AG09319 (cell line): ENCODE results near the gene DNAL1.

ENCODE experiments used
- DNase-seq: peaks from one replicate; pipeline ENCODE4 v3.0.0-alpha.2; 2010; ENCODE audit warnings: low read depth; ENCODE audit errors: extremely low read depth
- TF ChIP-seq, protein P1 (sequence below): IDR thresholded peaks from 2 replicates; pipeline ENCODE4 v1.5.1; 2011; ENCODE audit warnings: low read depth, mild to moderate bottlenecking, inconsistent platforms, low read length, moderate library complexity

The DNAL1 gene

DNA sequence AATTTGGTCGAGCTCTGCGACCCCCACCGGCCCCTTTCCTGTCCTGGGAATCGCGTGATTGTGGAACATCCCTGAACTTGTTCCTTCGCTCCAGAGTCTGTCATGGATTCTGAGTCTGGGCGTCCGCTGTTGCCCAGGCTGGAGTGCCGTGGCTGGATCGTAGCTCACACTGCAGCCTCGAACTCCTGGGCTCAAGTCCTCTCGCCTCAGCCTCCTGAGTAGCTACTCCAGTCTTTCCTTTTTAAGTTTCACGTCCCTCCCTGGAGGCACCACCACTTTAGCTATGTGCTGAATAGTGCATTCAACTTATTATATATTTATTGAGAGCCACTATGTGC is 31.8 kb upstream of the DNAL1 start:
- TF ChIP-seq, protein P1, sequence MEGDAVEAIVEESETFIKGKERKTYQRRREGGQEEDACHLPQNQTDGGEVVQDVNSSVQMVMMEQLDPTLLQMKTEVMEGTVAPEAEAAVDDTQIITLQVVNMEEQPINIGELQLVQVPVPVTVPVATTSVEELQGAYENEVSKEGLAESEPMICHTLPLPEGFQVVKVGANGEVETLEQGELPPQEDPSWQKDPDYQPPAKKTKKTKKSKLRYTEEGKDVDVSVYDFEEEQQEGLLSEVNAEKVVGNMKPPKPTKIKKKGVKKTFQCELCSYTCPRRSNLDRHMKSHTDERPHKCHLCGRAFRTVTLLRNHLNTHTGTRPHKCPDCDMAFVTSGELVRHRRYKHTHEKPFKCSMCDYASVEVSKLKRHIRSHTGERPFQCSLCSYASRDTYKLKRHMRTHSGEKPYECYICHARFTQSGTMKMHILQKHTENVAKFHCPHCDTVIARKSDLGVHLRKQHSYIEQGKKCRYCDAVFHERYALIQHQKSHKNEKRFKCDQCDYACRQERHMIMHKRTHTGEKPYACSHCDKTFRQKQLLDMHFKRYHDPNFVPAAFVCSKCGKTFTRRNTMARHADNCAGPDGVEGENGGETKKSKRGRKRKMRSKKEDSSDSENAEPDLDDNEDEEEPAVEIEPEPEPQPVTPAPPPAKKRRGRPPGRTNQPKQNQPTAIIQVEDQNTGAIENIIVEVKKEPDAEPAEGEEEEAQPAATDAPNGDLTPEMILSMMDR, result no peak
- no peak for DNase-seq

DNA sequence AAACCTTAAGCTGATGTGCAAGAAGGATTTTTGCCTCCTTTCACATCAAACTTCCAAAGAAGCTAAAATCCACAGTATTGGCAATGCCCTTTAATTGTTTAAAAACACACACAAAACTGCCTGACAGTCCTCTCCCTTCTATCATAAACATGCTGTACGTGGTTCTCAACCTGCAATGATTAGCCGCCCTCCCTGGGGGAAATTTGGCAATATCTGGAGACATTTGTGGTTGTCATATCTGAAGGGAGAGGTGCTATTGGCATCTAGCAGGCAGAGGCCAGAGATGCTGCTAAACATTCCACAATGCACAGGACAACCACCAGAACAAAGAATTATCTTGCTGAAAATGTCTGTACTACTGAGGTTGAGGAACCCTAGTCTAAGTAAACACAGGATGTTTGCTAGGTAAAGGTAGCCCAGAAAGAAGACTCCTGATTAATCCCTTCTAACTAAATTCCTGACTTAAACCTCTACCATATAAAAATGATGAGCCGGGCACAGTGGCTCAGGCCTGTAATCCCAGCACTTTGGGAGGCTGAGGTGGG is 31.3 kb upstream of the DNAL1 start:
- no peak for DNase-seq
- TF ChIP-seq, protein P1, result no peak

DNA sequence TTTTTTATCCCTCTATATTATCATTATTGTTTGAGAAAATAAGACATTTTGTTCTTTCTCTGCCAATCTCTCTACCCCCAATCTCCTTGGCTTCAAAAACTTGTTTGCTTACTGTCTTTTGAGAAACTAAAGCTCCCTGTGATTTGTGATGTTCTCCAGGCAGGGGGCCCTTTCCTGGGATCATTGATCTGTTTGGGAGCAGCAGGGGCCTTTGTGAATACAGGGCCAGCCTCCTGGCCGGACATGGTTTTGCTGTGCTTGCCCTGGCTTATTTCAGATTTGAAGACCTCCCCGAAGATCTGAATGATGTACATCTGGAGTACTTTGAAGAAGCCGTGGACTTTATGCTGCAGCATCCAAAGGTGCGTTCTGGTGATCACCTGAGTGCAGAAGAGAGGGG is 28.0 kb upstream of the DNAL1 start:
- TF ChIP-seq, protein P1, result no peak
- DNase-seq, result no peak

DNA sequence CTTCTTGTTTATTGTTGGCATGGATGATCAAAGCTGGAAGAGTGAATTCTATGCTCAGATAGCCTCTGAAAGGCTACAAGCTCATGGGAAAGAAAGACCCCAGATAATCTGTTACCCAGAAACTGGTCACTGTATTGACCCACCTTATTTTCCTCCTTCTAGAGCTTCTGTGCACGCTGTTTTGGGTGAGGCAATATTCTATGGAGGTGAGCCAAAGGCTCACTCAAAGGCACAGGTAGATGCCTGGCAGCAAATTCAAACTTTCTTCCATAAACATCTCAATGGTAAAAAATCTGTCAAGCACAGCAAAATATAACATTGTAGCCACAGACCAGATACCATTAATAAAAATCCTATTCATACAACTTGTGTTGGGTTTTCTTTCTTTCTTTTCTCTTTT is 25.3 kb upstream of the DNAL1 start:
- TF ChIP-seq, protein P1, result no peak
- no peak for DNase-seq

DNA sequence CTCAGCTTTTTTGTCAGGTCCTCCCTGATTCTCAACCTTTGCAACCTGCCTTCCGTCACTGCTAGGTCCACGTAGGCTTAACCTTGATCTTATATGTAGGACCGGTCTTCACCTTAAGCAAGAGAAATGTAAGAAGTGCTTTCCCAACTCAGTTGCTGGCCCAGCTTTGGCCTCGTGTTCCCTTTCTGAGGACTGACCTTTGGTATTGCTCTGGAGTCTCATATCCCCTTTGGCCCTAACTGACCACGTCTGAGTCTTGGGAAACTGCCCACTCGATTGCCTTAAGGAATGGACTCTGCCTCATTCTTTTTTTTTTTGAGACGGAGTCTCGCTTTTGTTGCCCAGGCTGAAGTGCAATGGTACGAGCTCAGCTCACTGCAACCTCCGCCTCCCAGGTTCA is 24.5 kb upstream of the DNAL1 start:
- TF ChIP-seq, protein P1, result no peak
- no peak for DNase-seq

DNA sequence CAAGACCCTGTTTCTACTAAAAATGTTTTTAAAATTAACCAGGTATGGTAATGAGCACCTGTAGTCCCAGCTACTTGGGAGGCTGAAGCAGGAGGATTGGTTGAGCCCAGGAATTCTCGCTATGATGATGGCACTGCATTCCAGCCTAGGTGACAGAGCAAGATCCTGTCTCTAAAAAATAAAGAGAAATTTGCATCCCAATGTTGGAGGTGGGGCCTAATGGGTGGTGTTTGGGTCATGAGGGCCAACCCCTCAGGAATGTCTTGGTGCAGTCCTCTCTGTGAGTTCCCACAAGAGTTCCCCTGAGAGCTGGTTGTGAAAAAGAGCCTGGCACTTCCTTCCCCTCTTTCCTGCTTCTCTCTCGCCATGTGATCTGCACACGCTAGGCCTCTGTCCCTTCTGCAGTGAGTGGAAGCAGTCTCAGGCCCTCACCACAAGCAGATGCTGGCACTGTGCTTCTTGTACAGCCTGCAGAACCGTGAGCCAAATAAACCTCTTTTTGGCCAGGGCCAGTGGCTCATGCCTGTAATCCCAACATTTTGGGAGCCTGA is 21.2 kb upstream of the DNAL1 start:
- DNase-seq, result no peak
- TF ChIP-seq, protein P1, result no peak

DNA sequence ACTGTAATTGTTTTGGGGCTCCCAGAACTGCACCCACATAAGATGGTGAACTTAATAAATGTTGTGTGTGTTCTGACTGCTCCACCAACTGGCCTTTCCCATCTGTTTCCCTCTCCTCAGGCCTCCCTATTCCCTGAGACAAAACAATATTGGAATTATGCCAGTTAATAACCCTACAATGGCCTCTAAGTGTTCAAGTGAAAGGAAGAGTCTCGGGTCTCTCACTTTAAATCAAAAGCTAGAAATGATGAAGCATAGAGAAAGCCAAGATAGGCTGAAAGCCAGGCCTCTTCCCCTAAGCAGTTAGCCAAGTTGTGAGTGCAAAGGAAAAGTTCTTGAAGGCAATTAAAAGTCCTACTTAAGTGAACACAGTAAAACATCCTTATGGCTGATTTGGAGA is 19.1 kb upstream of the DNAL1 start:
- TF ChIP-seq, protein P1, result no peak
- DNase-seq, result no peak
